ENCODE measurements around the gene RCC2. TPM values are rescaled to one million over a fixed set of nuclear protein-coding genes. Genes with fewer than 3 reads are reported as not detected.
A peak's percentile ranks its signal among the peaks of the same experiment; 100 is the strongest.

The RCC2 gene
- total RNA-seq, 5 donors from 2014 or later (not counting 1 experiment from before 2014, with no cell fraction given) = 35.9 to 53.5 (median 50.4) TPM

DNA sequence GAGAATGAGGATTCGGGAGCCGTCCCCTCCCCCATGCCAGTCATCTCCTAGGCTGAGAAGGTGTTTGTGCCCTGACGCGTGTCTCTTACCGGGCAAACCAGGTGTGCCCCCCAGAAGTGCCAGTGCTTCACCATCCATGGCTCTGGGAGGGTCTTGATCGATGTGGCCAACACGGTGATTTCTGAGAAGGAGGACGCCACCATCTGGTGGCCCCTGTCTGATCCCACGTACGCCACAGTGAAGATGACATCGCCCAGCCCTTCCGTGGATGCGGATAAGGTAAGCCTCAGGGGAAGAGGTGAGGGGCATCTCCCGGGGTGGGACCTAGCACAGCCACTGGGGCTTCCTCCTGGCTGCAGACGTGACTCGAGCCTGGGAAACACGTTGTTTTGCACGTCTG lies 66.5 kb downstream of the RCC2 start:
- CTCF ChIA-PET = no interaction called here
- no peak overlapping the region for H3K27ac Mint-ChIP-seq
- H3K4me3 ChIP-seq (ENCODE audit: control insufficient read depth in 1 of 2, extremely low read depth in 1 of 2, low read length in 1 of 2) = no peak overlapping the region

GRCh38 chr1:17371896-17372295 lies 67.6 kb downstream of the RCC2 start, which contains the start of gene PADI6:
Gene PADI6, plus strand, starts transcription at chr1:17372196. Its CDS starts 50 bp downstream, at chr1:17372246.
- H3K9me3 Mint-ChIP-seq = no peaks in the 10 kb centered on the region
- H3K9me3 ChIP-seq = no peaks in the 10 kb centered on the region
- no peaks in the 10 kb centered on the region for H3K36me3 ChIP-seq (ENCODE audit: control insufficient read depth in 2 of 2, extremely low read depth in 1 of 2, insufficient read depth in 1 of 2, low read length in 1 of 2)
- H3K27ac Mint-ChIP-seq = no peak within 1 kb of the TSS
- DNase-seq (no peak), ATAC-seq (replicated peaks in 1 of 4) (no peak)
- no peaks in the 10 kb centered on the region for H3K36me3 Mint-ChIP-seq
- H3K4me3 ChIP-seq (ENCODE audit: control insufficient read depth in 1 of 2, extremely low read depth in 1 of 2, low read length in 1 of 2) = no peak within 1 kb of the TSS
- peaks cover 0 to 7% of the 10 kb centered on the region in 2 experiments for H3K27me3 ChIP-seq (replicated peaks in 1 of 2; ENCODE audit: control insufficient read depth in 2 of 2, extremely low read depth in 1 of 2, insufficient read depth in 2 of 2, low read length in 1 of 2)
- H3K4me3 Mint-ChIP-seq = no peak within 1 kb of the TSS
- H3K4me1 Mint-ChIP-seq = no peaks in the 10 kb centered on the region
- ChIA-PET POLR2A (no interaction called here), CTCF (no interaction called here)
- no peak within 1 kb of the TSS for H3K27ac ChIP-seq (ENCODE audit: low read length)
- 83% methylated on average over 4 of the region's 7 CpGs for WGBS (ENCODE audit: insufficient coverage)
- H3K4me1 ChIP-seq (ENCODE audit: control insufficient read depth in 1 of 2, extremely low read depth in 1 of 2, insufficient read depth in 2 of 2, low read length in 2 of 2) = no peaks in the 10 kb centered on the region
- H3K27me3 Mint-ChIP-seq = peaks cover 1 to 4% of the 10 kb centered on the region in 2 donors

More for the DNA sequence above, 66.5 kb downstream of the RCC2 start:
- Histone ChIP-seq H3K27me3 (replicated peaks in 1 of 2; ENCODE audit: control insufficient read depth in 2 of 2, extremely low read depth in 1 of 2, insufficient read depth in 2 of 2, low read length in 1 of 2) (peaks cover 2 to 15% of the 10 kb centered on the region in 2 experiments), H3K36me3 (ENCODE audit: control insufficient read depth in 2 of 2, extremely low read depth in 1 of 2, insufficient read depth in 1 of 2, low read length in 1 of 2) (no peaks in the 10 kb centered on the region), H3K27ac (ENCODE audit: low read length) (no peak overlapping the region), H3K4me1 (ENCODE audit: control insufficient read depth in 1 of 2, extremely low read depth in 1 of 2, insufficient read depth in 2 of 2, low read length in 2 of 2) (no peaks in the 10 kb centered on the region), H3K9me3 (no peaks in the 10 kb centered on the region)
- Mint-ChIP-seq H3K36me3 (no peaks in the 10 kb centered on the region), H3K27me3 (peaks cover 6 to 8% of the 10 kb centered on the region in 2 donors), H3K9me3 (no peaks in the 10 kb centered on the region), H3K4me1 (no peaks in the 10 kb centered on the region), H3K4me3 (no peak overlapping the region)
- POLR2A ChIA-PET = no interaction called here
- DNase-seq = no peak
- ATAC-seq (replicated peaks in 1 of 4) = no peak
- 81% methylated on average over 16 of the region's 18 CpGs for WGBS (ENCODE audit: insufficient coverage)

- H3K27me3 Mint-ChIP-seq = peaks cover 4 to 8% of the 10 kb centered on the region in 2 donors
- DNase-seq (peak in 1 of 35 experiments; percentile 13), ATAC-seq (replicated peaks in 1 of 4) (no peak)
Measured at GRCh38 chr1:17370618-17371017, 68.9 kb downstream of the RCC2 start.

GRCh38 chr1:17369466-17369865 lies 70.0 kb downstream of the RCC2 start:
- no peak overlapping the region for H3K27ac Mint-ChIP-seq
- ATAC-seq (replicated peaks in 1 of 4) (no peak), DNase-seq (no peak)
- Histone ChIP-seq H3K9me3 (no peaks in the 10 kb centered on the region), H3K27me3 (replicated peaks in 1 of 2; ENCODE audit: control insufficient read depth in 2 of 2, extremely low read depth in 1 of 2, insufficient read depth in 2 of 2, low read length in 1 of 2) (peaks cover 0 to 10% of the 10 kb centered on the region in 2 experiments), H3K4me1 (ENCODE audit: control insufficient read depth in 1 of 2, extremely low read depth in 1 of 2, insufficient read depth in 2 of 2, low read length in 2 of 2) (no peaks in the 10 kb centered on the region), H3K27ac (ENCODE audit: low read length) (no peak overlapping the region), H3K4me3 (ENCODE audit: control insufficient read depth in 1 of 2, extremely low read depth in 1 of 2, low read length in 1 of 2) (no peak overlapping the region), H3K36me3 (ENCODE audit: control insufficient read depth in 2 of 2, extremely low read depth in 1 of 2, insufficient read depth in 1 of 2, low read length in 1 of 2) (no peaks in the 10 kb centered on the region)
- H3K4me3 Mint-ChIP-seq = no peak overlapping the region
- CTCF ChIA-PET = no interaction called here
- H3K4me1 Mint-ChIP-seq = no peaks in the 10 kb centered on the region
- POLR2A ChIA-PET = no interaction called here
- H3K27me3 Mint-ChIP-seq = peaks cover 4 to 10% of the 10 kb centered on the region in 2 donors
- no peaks in the 10 kb centered on the region for H3K9me3 Mint-ChIP-seq
- H3K36me3 Mint-ChIP-seq = no peaks in the 10 kb centered on the region
- WGBS (ENCODE audit: insufficient coverage) = 71% methylated on average over 5 of the region's 9 CpGs

More at GRCh38 chr1:17370618-17371017, 68.9 kb downstream of the RCC2 start:
- H3K27me3 ChIP-seq (replicated peaks in 1 of 2; ENCODE audit: control insufficient read depth in 2 of 2, extremely low read depth in 1 of 2, insufficient read depth in 2 of 2, low read length in 1 of 2) = peaks cover 0 to 10% of the 10 kb centered on the region in 2 experiments
- ChIA-PET CTCF (no interaction called here), POLR2A (interaction anchor here in 1 of 2 donors (0.6 kb wide), 1 partner anchor 19 kb away, joined by 5 read pairs; no protein-coding TSS in a partner anchor)
- no peaks in the 10 kb centered on the region for H3K4me1 Mint-ChIP-seq
- no CpG with 5 or more reads among the region's 2 CpGs for whole genome bisulfite sequencing (ENCODE audit: insufficient coverage)
- no peak overlapping the region for H3K4me3 ChIP-seq (ENCODE audit: control insufficient read depth in 1 of 2, extremely low read depth in 1 of 2, low read length in 1 of 2)
- H3K36me3 Mint-ChIP-seq = no peaks in the 10 kb centered on the region
- H3K4me3 Mint-ChIP-seq = no peak overlapping the region
- H3K36me3 ChIP-seq (ENCODE audit: control insufficient read depth in 2 of 2, extremely low read depth in 1 of 2, insufficient read depth in 1 of 2, low read length in 1 of 2) = no peaks in the 10 kb centered on the region
- H3K27ac Mint-ChIP-seq = no peak overlapping the region
- H3K27ac ChIP-seq (ENCODE audit: low read length) = no peak overlapping the region
- H3K9me3 ChIP-seq = no peaks in the 10 kb centered on the region
- H3K9me3 Mint-ChIP-seq = no peaks in the 10 kb centered on the region
- no peaks in the 10 kb centered on the region for H3K4me1 ChIP-seq (ENCODE audit: control insufficient read depth in 1 of 2, extremely low read depth in 1 of 2, insufficient read depth in 2 of 2, low read length in 2 of 2)

DNA sequence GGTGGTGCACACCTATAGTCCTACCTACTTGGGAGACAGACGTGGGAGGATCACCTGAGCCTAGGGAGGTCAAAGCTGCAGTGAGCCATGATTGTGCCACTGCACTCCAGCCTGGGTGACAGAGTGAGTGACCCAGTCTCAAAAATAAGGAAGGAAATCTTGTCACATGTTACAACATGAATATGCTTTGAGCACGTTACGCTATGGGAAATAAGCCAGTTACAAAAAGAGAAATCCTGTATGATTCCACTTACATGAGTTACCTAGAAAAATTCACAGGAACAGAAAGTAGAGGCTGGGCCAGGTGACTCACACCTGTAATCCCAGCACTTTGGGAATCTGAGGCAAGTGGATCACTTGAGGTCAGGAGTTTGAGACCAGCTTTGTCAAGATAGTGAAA lies 74.2 kb downstream of the RCC2 start:
- Mint-ChIP-seq H3K36me3 (no peaks in the 10 kb centered on the region), H3K27me3 (peaks cover 14% of the 10 kb centered on the region in 2 donors), H3K27ac (no peak overlapping the region), H3K4me3 (no peak overlapping the region), H3K9me3 (no peaks in the 10 kb centered on the region), H3K4me1 (no peaks in the 10 kb centered on the region)
- no peak overlapping the region for H3K27ac ChIP-seq (ENCODE audit: low read length)
- ATAC-seq (replicated peaks in 1 of 4) (no peak), DNase-seq (no peak)
- peaks cover 0 to 12% of the 10 kb centered on the region in 2 experiments for H3K27me3 ChIP-seq (replicated peaks in 1 of 2; ENCODE audit: control insufficient read depth in 2 of 2, extremely low read depth in 1 of 2, insufficient read depth in 2 of 2, low read length in 1 of 2)
- no peaks in the 10 kb centered on the region for H3K4me1 ChIP-seq (ENCODE audit: control insufficient read depth in 1 of 2, extremely low read depth in 1 of 2, insufficient read depth in 2 of 2, low read length in 2 of 2)
- ChIA-PET CTCF (no interaction called here), POLR2A (no interaction called here)
- no peaks in the 10 kb centered on the region for H3K9me3 ChIP-seq
- 25% methylated on average over 3 of the region's 3 CpGs for whole genome bisulfite sequencing (ENCODE audit: insufficient coverage)
- no peaks in the 10 kb centered on the region for H3K36me3 ChIP-seq (ENCODE audit: control insufficient read depth in 2 of 2, extremely low read depth in 1 of 2, insufficient read depth in 1 of 2, low read length in 1 of 2)
- no peak overlapping the region for H3K4me3 ChIP-seq (ENCODE audit: control insufficient read depth in 1 of 2, extremely low read depth in 1 of 2, low read length in 1 of 2)

- H3K4me3 ChIP-seq (ENCODE audit: control insufficient read depth in 1 of 2, extremely low read depth in 1 of 2, low read length in 1 of 2) = no peak overlapping the region
- Mint-ChIP-seq H3K4me3 (no peak overlapping the region), H3K9me3 (no peaks in the 10 kb centered on the region), H3K27me3 (peaks cover 14% of the 10 kb centered on the region in 2 donors), H3K4me1 (no peaks in the 10 kb centered on the region), H3K36me3 (no peaks in the 10 kb centered on the region), H3K27ac (no peak overlapping the region)
- H3K9me3 ChIP-seq = no peaks in the 10 kb centered on the region
- H3K4me1 ChIP-seq (ENCODE audit: control insufficient read depth in 1 of 2, extremely low read depth in 1 of 2, insufficient read depth in 2 of 2, low read length in 2 of 2) = no peaks in the 10 kb centered on the region
- WGBS (ENCODE audit: insufficient coverage) = 85% methylated on average over 2 of the region's 4 CpGs
- no peak overlapping the region for H3K27ac ChIP-seq (ENCODE audit: low read length)
- H3K36me3 ChIP-seq (ENCODE audit: control insufficient read depth in 2 of 2, extremely low read depth in 1 of 2, insufficient read depth in 1 of 2, low read length in 1 of 2) = no peaks in the 10 kb centered on the region
- DNase-seq = no peak
- peaks cover 0 to 12% of the 10 kb centered on the region in 2 experiments for H3K27me3 ChIP-seq (replicated peaks in 1 of 2; ENCODE audit: control insufficient read depth in 2 of 2, extremely low read depth in 1 of 2, insufficient read depth in 2 of 2, low read length in 1 of 2)
- ChIA-PET CTCF (no interaction called here), POLR2A (no interaction called here)
- ATAC-seq (replicated peaks in 1 of 4) = no peak
Measured at GRCh38 chr1:17363771-17364170, 75.7 kb downstream of the RCC2 start.

GRCh38 chr1:17363351-17363750 lies 76.1 kb downstream of the RCC2 start:
- peaks cover 0 to 12% of the 10 kb centered on the region in 2 experiments for H3K27me3 ChIP-seq (replicated peaks in 1 of 2; ENCODE audit: control insufficient read depth in 2 of 2, extremely low read depth in 1 of 2, insufficient read depth in 2 of 2, low read length in 1 of 2)
- ATAC-seq (replicated peaks in 1 of 4) = no peak
- DNase-seq = no peak
- H3K36me3 ChIP-seq (ENCODE audit: control insufficient read depth in 2 of 2, extremely low read depth in 1 of 2, insufficient read depth in 1 of 2, low read length in 1 of 2) = no peaks in the 10 kb centered on the region
- Mint-ChIP-seq H3K27me3 (peaks cover 14% of the 10 kb centered on the region in 2 donors), H3K4me1 (no peaks in the 10 kb centered on the region), H3K36me3 (no peaks in the 10 kb centered on the region), H3K27ac (no peak overlapping the region), H3K4me3 (no peak overlapping the region), H3K9me3 (no peaks in the 10 kb centered on the region)
- H3K27ac ChIP-seq (ENCODE audit: low read length) = no peak overlapping the region
- no peak overlapping the region for H3K4me3 ChIP-seq (ENCODE audit: control insufficient read depth in 1 of 2, extremely low read depth in 1 of 2, low read length in 1 of 2)
- POLR2A ChIA-PET = no interaction called here
- WGBS (ENCODE audit: insufficient coverage) = 84% methylated on average over 8 of the region's 12 CpGs
- CTCF ChIA-PET = no interaction called here
- no peaks in the 10 kb centered on the region for H3K4me1 ChIP-seq (ENCODE audit: control insufficient read depth in 1 of 2, extremely low read depth in 1 of 2, insufficient read depth in 2 of 2, low read length in 2 of 2)
- H3K9me3 ChIP-seq = no peaks in the 10 kb centered on the region

All from T-cell (primary cell).